Activated T-cell treated with anti-CD3 and anti-CD28 coated beads, Interleukin-2, amount 50 U/mL, for 4 hours (primary cell): ENCODE measurements around the gene ATP11A. TPM values are rescaled to one million over a fixed set of nuclear protein-coding genes. Genes with fewer than 3 reads are reported as not detected.

ENCODE experiments used
- ATAC-seq, 2 donors: fragments of 200-7000 bp; cut with Tn5 transposase; one replicate each; pipeline ENCODE4 v1.10.0; 2021
- DNase-seq: peaks from one replicate; pipeline ENCODE4 v3.0.0-alpha.2; 2020
- H3K27me3 Mint-ChIP-seq: one replicate; pipeline ENCODE4 v1.8.0; 2021; ENCODE audit warnings: low read depth, mixed read lengths
- H3K36me3 Mint-ChIP-seq: one replicate; pipeline ENCODE4 v1.8.0; 2022; ENCODE audit warnings: mixed read lengths; ENCODE audit not compliant: insufficient read depth
- H3K4me1 Mint-ChIP-seq: one replicate; pipeline ENCODE4 v1.8.0; 2021; ENCODE audit warnings: low read depth, mixed read lengths
- H3K4me3 Mint-ChIP-seq: one replicate; pipeline ENCODE4 v1.8.0; 2021; ENCODE audit warnings: mild to moderate bottlenecking, moderate library complexity, mixed read lengths
- H3K9me3 Mint-ChIP-seq: one replicate; pipeline ENCODE4 v1.8.0; 2021; ENCODE audit warnings: mixed read lengths
- total RNA-seq, 3 donors: library from RNA; stranded (reverse); gene quantifications; one replicate each; pipeline ENCODE4 v1.2.1, GENCODE V29; 2021

The ATP11A gene
- total RNA-seq, 3 donors from 2014 or later: 34.7 to 40.8 (median 35.6) TPM

DNA sequence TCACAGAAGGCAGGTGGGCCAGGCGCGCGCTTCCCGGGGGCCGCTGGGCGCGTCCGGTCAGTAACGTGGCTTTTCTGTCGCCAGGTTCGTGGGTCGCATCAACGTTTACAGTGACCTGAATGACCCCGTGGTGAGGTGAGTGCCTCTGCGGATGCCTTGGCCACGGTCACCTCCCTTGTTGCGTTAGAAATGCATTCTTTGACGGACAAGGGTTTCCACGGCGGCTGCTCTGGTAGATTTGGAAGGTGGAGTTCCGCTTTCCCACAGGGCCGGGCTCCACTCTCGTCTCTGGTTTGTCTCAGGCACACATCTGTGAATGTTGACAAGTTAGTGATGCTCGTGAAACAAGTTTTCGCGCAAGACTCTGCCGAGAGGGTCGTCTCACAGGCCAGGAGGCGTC, 130.0 kb downstream of the ATP11A start:
- Mint-ChIP-seq H3K36me3 (peaks cover 45% of the 10 kb centered on the region), H3K4me1 (no peaks in the 10 kb centered on the region), H3K27me3 (no peaks in the 10 kb centered on the region), H3K9me3 (no peaks in the 10 kb centered on the region), H3K4me3 (no peak overlapping the region)
- DNase-seq (no peak), ATAC-seq (no peak)

DNA sequence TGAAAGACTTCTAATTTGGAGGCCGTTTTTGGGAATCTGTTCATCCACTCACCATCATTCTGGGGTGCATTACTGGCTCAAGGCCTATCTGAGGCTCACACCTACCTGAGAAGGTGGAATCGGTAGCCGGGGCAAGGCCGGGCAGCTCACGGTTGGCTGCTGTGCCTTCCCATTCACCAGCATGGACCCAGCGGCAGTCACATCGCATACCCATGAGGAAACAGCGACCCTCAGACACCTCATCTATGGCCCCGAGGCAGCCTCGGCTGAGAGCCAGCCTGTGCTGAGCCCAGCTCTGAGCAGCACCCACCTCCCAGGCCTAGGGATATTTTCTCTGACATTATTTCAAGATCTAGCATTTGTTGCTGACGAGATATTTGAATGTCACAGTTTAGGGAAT, 130.5 kb downstream of the ATP11A start:
- no peaks in the 10 kb centered on the region for H3K9me3 Mint-ChIP-seq
- peaks cover 45% of the 10 kb centered on the region for H3K36me3 Mint-ChIP-seq
- H3K27me3 Mint-ChIP-seq: no peaks in the 10 kb centered on the region
- ATAC-seq (no peak), DNase-seq (no peak)
- H3K4me1 Mint-ChIP-seq: no peaks in the 10 kb centered on the region
- no peak overlapping the region for H3K4me3 Mint-ChIP-seq

DNA sequence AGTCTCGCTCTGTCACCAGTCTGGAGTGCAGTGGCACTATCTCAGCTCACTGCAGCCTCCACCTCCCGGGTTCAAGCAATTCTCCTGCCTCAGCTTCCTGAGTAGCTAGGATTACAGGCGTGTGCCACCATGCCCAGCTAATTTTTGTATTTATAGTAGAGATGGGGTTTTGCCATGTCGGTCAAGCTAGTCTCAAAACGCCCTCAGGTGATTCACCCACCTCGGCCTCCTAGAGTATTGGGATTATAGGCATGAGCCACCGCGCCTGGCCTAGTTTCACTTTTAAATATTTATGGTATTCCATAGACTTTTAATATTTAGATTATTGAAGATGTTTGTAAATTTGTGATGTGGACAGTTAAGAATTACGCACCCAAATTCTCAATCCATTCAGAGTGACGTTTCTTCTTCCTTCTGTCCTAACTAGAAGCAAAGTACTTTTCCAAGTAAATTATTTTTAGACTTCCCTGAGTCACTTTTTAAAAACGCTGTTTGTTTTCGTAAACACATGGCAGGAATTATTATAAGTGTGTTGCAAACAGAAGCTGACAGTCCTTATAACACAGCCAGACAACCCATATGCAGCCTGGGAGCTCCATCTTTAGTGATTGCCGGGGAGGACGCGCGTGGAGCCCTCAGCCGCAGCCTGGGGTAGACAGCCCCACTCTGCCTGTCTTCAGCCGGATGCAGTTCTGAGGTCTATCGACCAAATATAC, 131.7 kb downstream of the ATP11A start:
- peaks cover 42% of the 10 kb centered on the region for H3K36me3 Mint-ChIP-seq
- no peak for DNase-seq
- no peak overlapping the region for H3K4me3 Mint-ChIP-seq
- no peaks in the 10 kb centered on the region for H3K27me3 Mint-ChIP-seq
- no peaks in the 10 kb centered on the region for H3K9me3 Mint-ChIP-seq
- H3K4me1 Mint-ChIP-seq: no peaks in the 10 kb centered on the region
- no peak for ATAC-seq

DNA sequence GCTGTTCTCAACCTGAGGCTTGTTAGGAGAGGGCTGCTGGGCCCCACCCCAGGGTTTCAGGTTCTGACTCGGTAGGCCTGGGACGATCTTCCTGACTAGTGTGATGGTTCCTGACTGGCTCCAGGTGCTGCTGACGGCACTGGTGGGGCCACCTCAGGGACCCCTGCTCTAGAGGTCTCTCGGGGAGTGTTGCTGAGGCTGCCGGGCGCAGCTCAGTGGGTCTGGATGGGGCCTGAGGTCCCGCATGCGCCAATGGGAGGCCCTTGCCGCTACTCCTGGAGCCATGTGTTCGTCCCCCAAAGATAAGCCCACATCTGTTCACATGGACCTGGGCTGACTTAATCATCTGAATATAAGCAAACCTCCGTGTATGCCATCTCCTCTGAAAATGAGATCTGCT, 133.0 kb downstream of the ATP11A start:
- no peaks in the 10 kb centered on the region for H3K27me3 Mint-ChIP-seq
- DNase-seq (no peak), ATAC-seq (no peak)
- no peaks in the 10 kb centered on the region for H3K4me1 Mint-ChIP-seq
- H3K36me3 Mint-ChIP-seq: peaks cover 45% of the 10 kb centered on the region
- no peak overlapping the region for H3K4me3 Mint-ChIP-seq
- no peaks in the 10 kb centered on the region for H3K9me3 Mint-ChIP-seq

DNA sequence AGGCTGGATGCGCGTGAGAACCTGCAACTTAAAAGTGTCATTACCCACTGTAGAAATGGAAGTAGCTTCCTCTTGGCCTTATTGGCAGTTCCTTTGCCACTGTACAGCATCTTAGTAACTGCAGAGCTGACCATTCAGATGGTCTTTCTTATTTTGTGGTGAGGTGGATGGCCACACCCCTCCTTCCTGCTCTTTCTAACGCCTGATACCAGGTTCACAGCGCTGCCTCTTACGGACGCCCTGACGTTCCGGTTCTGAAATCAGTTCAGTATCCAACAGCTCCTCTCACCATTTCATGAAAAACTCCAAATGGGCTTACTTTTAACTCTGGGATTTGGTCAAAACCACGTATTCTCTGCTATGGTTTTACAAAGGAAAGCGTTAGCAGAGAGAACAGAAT, 134.6 kb downstream of the ATP11A start:
- Mint-ChIP-seq H3K27me3 (no peaks in the 10 kb centered on the region), H3K4me1 (no peaks in the 10 kb centered on the region), H3K9me3 (no peaks in the 10 kb centered on the region), H3K4me3 (no peak overlapping the region), H3K36me3 (peaks cover 46% of the 10 kb centered on the region)
- ATAC-seq (no peak), DNase-seq (no peak)

DNA sequence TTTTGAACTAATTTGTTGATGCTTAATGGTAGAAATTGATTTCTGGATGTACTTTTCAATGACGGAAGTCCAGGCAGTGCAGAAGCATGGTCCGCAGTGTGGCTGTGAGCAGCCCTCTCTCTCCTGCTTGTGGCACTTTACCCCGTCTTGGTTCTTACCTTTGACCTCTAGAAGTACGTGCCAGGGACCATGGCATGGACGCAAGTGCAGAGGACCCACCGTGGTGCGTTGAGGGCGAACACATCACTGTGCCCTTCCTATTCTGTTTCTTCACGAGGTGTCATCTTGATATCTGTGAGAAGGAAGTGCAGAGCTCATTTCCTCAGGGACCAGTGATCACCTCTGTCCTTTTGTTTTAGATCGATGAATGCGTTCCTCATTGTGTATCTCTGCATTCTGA, 135.2 kb downstream of the ATP11A start:
- Mint-ChIP-seq H3K4me3 (no peak overlapping the region), H3K36me3 (peaks cover 46% of the 10 kb centered on the region), H3K9me3 (no peaks in the 10 kb centered on the region), H3K27me3 (no peaks in the 10 kb centered on the region), H3K4me1 (no peaks in the 10 kb centered on the region)
- no peak for ATAC-seq
- no peak for DNase-seq

DNA sequence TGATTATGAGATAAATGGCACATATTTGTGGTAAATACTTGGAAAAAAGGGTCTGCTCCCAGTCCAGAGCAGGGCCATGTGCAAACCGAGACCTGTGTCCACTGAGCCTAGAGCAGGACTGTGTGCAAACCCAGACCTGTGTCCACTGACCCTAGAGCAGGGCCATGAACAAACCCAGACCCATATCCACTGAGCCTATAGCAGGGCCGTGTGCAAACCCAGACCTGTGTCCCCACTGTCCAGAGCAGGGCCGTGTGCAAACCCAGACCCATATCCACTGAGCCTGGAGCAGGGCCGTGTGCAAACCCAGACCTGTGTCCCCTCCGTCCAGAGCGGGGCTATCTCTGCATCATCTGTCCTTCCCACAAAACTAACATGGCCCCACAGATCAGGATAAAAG, 136.0 kb downstream of the ATP11A start:
- no peaks in the 10 kb centered on the region for H3K27me3 Mint-ChIP-seq
- no peaks in the 10 kb centered on the region for H3K4me1 Mint-ChIP-seq
- no peak for ATAC-seq
- H3K4me3 Mint-ChIP-seq: no peak overlapping the region
- no peaks in the 10 kb centered on the region for H3K9me3 Mint-ChIP-seq
- H3K36me3 Mint-ChIP-seq: peaks cover 43% of the 10 kb centered on the region
- DNase-seq: no peak

DNA sequence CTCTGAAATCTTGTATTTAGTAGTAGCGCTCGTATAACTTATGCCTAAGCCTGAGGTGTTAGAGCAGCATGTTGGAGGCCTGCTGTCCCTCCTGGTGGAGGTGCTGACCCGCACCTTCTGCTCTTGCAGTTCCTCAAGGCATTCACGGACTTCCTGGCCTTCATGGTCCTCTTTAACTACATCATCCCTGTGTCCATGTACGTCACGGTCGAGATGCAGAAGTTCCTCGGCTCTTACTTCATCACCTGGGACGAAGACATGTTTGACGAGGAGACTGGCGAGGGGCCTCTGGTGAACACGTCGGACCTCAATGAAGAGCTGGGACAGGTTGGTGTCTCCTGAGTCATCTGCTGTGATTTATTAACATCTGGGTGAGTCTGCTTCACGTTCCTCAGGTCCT, 136.7 kb downstream of the ATP11A start:
- ATAC-seq: no peak
- Mint-ChIP-seq H3K36me3 (peaks cover 44% of the 10 kb centered on the region), H3K27me3 (no peaks in the 10 kb centered on the region), H3K4me1 (no peaks in the 10 kb centered on the region), H3K9me3 (no peaks in the 10 kb centered on the region), H3K4me3 (no peak overlapping the region)
- DNase-seq: no peak

DNA sequence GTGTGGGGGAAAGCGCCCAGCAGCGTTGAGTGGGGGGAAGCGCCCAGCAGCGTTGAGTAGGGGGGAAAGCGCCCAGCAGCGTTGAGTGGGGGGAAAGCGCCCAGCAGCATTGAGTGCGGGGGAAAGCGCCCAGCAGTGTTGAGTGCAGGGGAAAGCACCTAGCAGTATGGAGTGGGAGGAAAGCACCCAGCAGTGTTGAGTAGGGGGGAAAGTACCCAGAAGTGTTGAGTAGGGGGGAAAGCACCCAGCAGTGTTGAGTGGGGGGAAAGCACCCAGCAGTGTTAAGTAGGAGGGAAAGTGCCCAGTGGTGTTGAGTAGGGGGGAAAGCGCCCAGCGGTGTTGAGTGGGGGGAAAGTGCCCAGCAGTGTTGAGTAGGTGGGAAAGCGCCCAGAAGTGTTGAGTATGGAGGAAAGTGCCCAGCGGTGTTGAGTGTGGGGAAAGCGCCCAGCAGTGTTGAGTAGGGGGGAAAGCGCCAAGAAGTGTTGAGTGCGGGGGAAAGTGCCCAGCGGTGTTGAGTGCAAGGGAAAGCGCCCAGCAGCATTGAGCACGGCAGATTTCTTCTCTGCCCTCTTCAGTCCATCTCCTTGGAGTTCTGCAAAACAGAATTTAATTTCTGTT, 138.4 kb downstream of the ATP11A start:
- peaks cover 54% of the 10 kb centered on the region for H3K36me3 Mint-ChIP-seq
- no peaks in the 10 kb centered on the region for H3K9me3 Mint-ChIP-seq
- H3K27me3 Mint-ChIP-seq: no peaks in the 10 kb centered on the region
- no peak overlapping the region for H3K4me3 Mint-ChIP-seq
- no peaks in the 10 kb centered on the region for H3K4me1 Mint-ChIP-seq
- ATAC-seq (no peak), DNase-seq (no peak)

DNA sequence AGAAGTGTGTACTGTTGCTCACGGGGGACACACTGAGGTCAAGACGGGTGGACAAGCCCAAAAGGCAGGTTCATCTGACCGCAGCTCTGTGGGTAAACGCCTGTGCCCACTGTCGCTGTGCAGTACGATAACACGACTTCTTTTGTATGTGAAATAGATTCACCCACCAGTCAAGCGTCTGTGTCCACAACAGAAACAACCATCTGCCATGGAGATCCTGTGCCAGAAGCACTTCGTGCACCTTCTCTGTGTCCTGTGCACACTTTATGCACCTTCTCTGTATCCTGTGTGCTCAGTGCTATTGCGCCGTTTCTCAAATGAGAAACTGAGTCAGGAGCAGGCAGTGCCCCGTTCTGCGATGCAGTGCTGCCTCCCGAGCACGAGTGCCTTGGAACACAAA, 138.9 kb downstream of the ATP11A start:
- no peaks in the 10 kb centered on the region for H3K4me1 Mint-ChIP-seq
- no peak overlapping the region for H3K4me3 Mint-ChIP-seq
- peaks cover 54% of the 10 kb centered on the region for H3K36me3 Mint-ChIP-seq
- DNase-seq (no peak), ATAC-seq (no peak)
- no peaks in the 10 kb centered on the region for H3K27me3 Mint-ChIP-seq
- H3K9me3 Mint-ChIP-seq: no peaks in the 10 kb centered on the region

DNA sequence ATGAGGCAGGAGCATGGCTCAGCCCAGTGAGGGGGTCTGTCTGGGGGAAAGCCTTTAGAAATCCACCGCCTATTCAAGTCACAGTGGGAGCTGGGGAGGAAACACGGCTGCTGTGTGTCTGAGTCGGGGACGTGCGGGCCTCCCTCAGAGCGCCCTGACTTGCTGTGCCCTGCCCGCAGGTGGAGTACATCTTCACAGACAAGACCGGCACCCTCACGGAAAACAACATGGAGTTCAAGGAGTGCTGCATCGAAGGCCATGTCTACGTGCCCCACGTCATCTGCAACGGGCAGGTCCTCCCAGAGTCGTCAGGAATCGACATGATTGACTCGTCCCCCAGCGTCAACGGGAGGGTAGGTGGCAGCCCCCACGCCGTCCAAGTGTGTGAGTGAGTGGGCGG, 141.4 kb downstream of the ATP11A start:
- no peak for DNase-seq
- no peaks in the 10 kb centered on the region for H3K9me3 Mint-ChIP-seq
- no peak for ATAC-seq
- H3K36me3 Mint-ChIP-seq: peaks cover 54% of the 10 kb centered on the region
- H3K4me1 Mint-ChIP-seq: no peaks in the 10 kb centered on the region
- no peaks in the 10 kb centered on the region for H3K27me3 Mint-ChIP-seq
- no peak overlapping the region for H3K4me3 Mint-ChIP-seq

DNA sequence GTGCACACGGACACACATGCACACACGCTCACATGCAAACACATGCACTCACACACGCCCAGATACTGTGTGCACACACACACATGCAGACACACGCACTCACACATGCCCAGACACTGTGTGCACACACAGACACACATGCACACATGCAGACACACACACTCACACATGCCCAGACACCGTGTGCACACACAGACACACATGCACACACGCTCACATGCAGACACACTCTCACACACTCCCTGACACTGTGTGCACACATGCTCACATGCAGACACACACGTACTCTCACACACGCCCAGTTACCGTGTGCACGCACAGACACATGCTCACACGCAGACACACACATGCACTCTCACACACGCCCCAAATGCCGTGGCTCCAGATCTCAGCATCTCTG, 142.0 kb downstream of the ATP11A start:
- Mint-ChIP-seq H3K27me3 (no peaks in the 10 kb centered on the region), H3K36me3 (peaks cover 53% of the 10 kb centered on the region), H3K4me3 (no peak overlapping the region), H3K4me1 (no peaks in the 10 kb centered on the region), H3K9me3 (no peaks in the 10 kb centered on the region)
- ATAC-seq (no peak), DNase-seq (no peak)

DNA sequence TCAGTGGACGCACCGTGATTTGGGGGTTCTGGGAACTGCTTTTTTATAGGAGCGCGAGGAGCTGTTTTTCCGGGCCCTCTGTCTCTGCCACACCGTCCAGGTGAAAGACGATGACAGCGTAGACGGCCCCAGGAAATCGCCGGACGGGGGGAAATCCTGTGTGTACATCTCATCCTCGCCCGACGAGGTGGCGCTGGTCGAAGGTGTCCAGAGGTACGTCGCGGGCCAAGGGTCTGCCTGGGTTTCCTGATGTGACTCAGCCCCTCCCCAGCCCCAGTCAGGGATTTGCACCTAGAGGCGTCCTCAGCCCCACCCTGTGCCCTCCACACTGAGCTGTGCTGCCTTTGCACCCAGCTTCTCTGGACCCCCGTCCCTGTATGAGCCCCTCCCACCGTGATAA, 143.0 kb downstream of the ATP11A start:
- Mint-ChIP-seq H3K27me3 (no peaks in the 10 kb centered on the region), H3K4me1 (no peaks in the 10 kb centered on the region), H3K36me3 (peaks cover 48% of the 10 kb centered on the region), H3K9me3 (no peaks in the 10 kb centered on the region), H3K4me3 (no peak overlapping the region)
- no peak for ATAC-seq
- no peak for DNase-seq

DNA sequence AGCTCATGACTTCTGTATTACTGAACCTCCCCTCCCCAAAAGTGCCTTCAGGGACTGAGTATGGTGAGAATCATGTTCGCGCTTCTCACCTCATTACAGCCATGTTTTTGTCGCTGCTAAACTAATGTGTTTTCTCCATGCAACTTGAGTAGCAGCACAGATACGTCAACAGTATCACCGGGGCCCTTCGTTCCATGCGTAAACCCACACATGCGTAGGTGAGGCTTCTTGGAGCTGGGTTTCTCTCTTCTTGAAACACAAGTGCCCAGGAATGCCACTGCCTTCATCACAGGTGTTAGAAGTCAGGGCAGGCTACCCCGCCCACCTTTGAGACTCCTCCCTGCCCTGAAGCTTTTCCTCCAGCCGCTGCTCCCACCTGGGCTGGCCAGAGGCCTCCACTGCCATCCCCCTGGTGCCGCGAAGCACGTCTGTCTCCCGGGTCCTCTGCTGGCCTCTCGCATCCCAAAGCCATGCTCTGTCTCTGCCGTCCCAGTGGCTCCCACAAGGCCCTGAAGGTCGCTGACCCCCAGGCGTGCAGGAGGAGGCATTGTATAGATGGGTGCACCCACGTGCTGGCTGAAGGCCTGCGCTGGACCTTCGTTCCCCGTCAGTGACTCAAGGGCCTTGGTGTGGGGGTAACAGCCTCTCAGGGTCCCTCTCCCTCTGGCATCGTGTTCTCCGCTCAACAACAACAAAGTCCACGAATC, 143.9 kb downstream of the ATP11A start:
- no peaks in the 10 kb centered on the region for H3K27me3 Mint-ChIP-seq
- no peaks in the 10 kb centered on the region for H3K4me1 Mint-ChIP-seq
- H3K9me3 Mint-ChIP-seq: no peaks in the 10 kb centered on the region
- no peak for DNase-seq
- no peak overlapping the region for H3K4me3 Mint-ChIP-seq
- peaks cover 43% of the 10 kb centered on the region for H3K36me3 Mint-ChIP-seq
- no peak for ATAC-seq

DNA sequence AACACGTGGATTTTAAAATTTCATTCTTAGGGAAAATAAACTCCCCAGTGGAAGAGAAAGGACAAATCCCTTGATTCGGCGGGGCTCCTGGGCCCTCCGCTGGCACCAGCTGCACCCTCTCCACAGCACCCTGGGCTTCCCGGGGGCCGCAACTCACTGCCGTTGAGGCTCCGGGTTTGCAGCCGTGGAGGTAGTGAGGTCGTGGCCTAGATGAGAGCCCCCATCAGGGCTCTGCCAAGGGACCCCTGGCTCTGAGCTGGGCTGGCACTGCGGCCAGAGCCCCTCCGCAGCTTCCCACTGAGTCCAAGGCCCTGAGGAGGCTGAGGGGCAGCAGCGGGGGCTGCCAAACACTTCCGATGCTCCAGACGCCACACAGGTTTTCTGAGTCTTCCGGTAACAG, 145.5 kb downstream of the ATP11A start:
- no peak overlapping the region for H3K4me3 Mint-ChIP-seq

More for the DNA sequence above, 145.5 kb downstream of the ATP11A start:
- H3K4me1 Mint-ChIP-seq: no peaks in the 10 kb centered on the region
- no peak for ATAC-seq
- DNase-seq: no peak
- peaks cover 38% of the 10 kb centered on the region for H3K36me3 Mint-ChIP-seq
- no peaks in the 10 kb centered on the region for H3K27me3 Mint-ChIP-seq
- H3K9me3 Mint-ChIP-seq: no peaks in the 10 kb centered on the region
